Measurements from ENCODE around the gene SURF2. TPM values are rescaled to one million over a fixed set of nuclear protein-coding genes. Genes with fewer than 3 reads are reported as not detected.

SURF2 gene
- total RNA-seq, 1 donor from 2014 or later, result 17.3 TPM

DNA sequence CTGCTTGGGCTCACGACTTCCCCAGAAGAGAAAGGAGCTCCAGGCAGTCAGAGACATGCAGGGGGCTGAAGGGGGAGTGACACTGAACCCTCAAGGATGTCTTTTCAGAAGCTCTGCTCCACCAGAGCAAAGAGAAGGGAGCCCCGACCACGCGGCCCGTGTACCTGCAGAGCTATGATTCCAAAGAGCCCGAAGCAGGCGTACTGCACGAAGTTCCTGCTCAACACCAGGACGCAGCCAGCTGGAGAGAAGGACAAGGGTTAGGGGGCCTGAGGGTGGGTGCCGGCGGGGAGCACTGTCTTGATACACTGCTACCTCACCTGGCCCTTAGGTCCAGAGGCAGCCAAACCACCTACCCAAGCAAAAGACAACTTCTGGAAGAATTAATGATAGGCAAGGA lies 10.1 kb downstream of the SURF2 start:
- DNase-seq (no peak), ATAC-seq (ENCODE audit: low read depth) (no peak)
- POLR2A ChIA-PET, result interaction anchor here (1.0 to 1.2 kb wide), 2 partner anchors 8 to 18 kb away, joined by 6 read pairs; partner anchors contain the start of genes MED22 and RPL7A
- CTCF ChIA-PET, result interaction anchor here (1.2 kb wide), 1 partner anchor 13 kb away, joined by 3 read pairs; no protein-coding TSS in a partner anchor
- TF ChIP-seq, protein P1, sequence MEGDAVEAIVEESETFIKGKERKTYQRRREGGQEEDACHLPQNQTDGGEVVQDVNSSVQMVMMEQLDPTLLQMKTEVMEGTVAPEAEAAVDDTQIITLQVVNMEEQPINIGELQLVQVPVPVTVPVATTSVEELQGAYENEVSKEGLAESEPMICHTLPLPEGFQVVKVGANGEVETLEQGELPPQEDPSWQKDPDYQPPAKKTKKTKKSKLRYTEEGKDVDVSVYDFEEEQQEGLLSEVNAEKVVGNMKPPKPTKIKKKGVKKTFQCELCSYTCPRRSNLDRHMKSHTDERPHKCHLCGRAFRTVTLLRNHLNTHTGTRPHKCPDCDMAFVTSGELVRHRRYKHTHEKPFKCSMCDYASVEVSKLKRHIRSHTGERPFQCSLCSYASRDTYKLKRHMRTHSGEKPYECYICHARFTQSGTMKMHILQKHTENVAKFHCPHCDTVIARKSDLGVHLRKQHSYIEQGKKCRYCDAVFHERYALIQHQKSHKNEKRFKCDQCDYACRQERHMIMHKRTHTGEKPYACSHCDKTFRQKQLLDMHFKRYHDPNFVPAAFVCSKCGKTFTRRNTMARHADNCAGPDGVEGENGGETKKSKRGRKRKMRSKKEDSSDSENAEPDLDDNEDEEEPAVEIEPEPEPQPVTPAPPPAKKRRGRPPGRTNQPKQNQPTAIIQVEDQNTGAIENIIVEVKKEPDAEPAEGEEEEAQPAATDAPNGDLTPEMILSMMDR (IDR thresholded peaks at IDR 0.05), result no peak
- no peak overlapping the region for H3K27ac Mint-ChIP-seq
- no peaks in the 10 kb centered on the region for H3K27me3 Mint-ChIP-seq
- intact Hi-C loops (cut with micrococcal nuclease), result no loop called here
- peaks cover 80% of the 10 kb centered on the region for H3K36me3 Mint-ChIP-seq (ENCODE audit: low read depth)
- no peaks in the 10 kb centered on the region for H3K9me3 Mint-ChIP-seq
- peaks cover 33% of the 10 kb centered on the region for H3K4me1 Mint-ChIP-seq
- no peak overlapping the region for H3K4me3 Mint-ChIP-seq

DNA sequence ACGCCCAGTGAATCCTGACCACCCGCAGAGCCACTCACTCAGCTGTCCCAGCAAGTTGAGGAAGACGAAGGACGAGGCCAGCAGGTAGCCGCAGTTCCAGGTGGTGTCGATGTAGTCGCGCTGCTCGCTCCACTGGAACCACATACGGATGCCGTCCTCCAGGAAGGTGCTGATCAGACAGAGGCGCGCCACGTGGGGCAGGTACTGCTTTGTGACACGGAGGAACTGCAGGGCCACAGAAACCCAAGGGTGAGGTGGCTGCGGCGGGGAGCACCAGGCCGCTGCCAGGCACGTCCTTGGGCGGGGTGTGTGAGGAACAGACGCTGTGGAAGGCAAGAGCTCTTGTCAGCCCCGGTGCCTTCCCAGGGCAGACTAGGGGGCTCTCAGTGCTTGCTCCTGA lies 10.9 kb downstream of the SURF2 start:
- H3K36me3 Mint-ChIP-seq (ENCODE audit: low read depth), result peaks cover 75% of the 10 kb centered on the region
- no peak overlapping the region for H3K27ac Mint-ChIP-seq
- TF ChIP-seq, protein P1 (IDR thresholded peaks at IDR 0.05), result no peak
- ATAC-seq (ENCODE audit: low read depth) (no peak), DNase-seq (no peak)
- peaks cover 40% of the 10 kb centered on the region for H3K4me1 Mint-ChIP-seq
- ChIA-PET POLR2A (interaction anchor here (1.2 kb wide), 1 partner anchor 19 kb away, joined by 6 read pairs; the partner anchor contains the start of genes MED22 and RPL7A), CTCF (no interaction called here)
- H3K4me3 Mint-ChIP-seq, result no peak overlapping the region
- H3K9me3 Mint-ChIP-seq, result no peaks in the 10 kb centered on the region
- intact Hi-C loops (cut with micrococcal nuclease), result no loop called here
- H3K27me3 Mint-ChIP-seq, result no peaks in the 10 kb centered on the region

DNA sequence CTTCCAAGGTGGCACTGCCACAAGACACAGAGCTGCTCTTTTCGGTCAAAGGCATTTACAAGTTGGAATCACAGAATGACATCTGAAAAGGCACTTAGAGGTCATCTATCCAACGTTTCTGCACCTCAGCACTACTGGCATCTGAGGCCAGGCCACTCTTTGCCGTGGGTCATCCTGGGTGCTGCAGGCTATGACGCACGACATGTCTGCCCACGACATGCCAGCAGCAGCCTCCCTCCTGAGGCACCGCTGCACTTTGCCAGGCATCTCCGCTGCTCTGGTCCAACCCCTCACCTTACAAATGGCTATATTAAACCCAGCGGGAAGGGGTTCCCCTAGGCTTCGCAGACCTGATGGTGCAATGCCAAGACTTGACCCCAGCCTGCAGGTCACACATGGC lies 11.4 kb downstream of the SURF2 start:
- no peak overlapping the region for H3K4me3 Mint-ChIP-seq
- no peak overlapping the region for H3K27ac Mint-ChIP-seq
- ChIA-PET POLR2A (no interaction called here), CTCF (no interaction called here)
- TF ChIP-seq, protein P1 (IDR thresholded peaks at IDR 0.05), result no peak
- ATAC-seq (ENCODE audit: low read depth), result no peak
- DNase-seq, result no peak
- intact Hi-C loops (cut with micrococcal nuclease), result no loop called here
- H3K9me3 Mint-ChIP-seq, result no peaks in the 10 kb centered on the region
- H3K27me3 Mint-ChIP-seq, result no peaks in the 10 kb centered on the region
- peaks cover 46% of the 10 kb centered on the region for H3K4me1 Mint-ChIP-seq
- H3K36me3 Mint-ChIP-seq (ENCODE audit: low read depth), result peaks cover 75% of the 10 kb centered on the region

- intact Hi-C loops (cut with micrococcal nuclease), result no loop called here
- ChIA-PET CTCF (no interaction called here), POLR2A (no interaction called here)
- Mint-ChIP-seq H3K4me3 (no peak overlapping the region), H3K27ac (no peak overlapping the region), H3K9me3 (no peaks in the 10 kb centered on the region), H3K36me3 (ENCODE audit: low read depth) (peaks cover 73% of the 10 kb centered on the region), H3K27me3 (no peaks in the 10 kb centered on the region), H3K4me1 (peaks cover 49% of the 10 kb centered on the region)
- no peak for DNase-seq
- ATAC-seq (ENCODE audit: low read depth), result no peak
- TF ChIP-seq, protein P1 (IDR thresholded peaks at IDR 0.05), result no peak
These were observed 12.0 kb downstream of the SURF2 start for GRCh38 chr9:133368249-133368881.

DNA sequence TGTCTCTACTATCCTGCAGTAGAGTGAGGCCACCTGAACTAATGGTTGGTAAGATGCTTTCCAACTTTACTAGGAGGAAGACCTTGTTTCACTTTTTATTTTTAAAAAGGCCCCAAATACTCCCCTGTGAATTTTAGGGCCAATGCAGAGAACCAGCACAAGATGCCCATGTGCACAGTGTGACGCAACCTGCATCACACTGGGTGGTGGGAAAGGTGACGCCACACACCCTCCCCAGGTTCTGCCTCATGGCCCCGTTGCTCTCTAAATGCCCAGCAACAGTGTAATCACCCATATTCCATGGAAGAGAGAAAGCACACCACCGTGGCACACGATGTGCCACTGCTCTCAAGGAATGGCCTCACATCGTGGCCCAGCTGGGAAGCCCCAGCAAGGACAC lies 13.1 kb downstream of the SURF2 start:
- no peaks in the 10 kb centered on the region for H3K27me3 Mint-ChIP-seq
- CTCF ChIA-PET, result no interaction called here
- TF ChIP-seq, protein P1 (IDR thresholded peaks at IDR 0.05), result no peak

More for the DNA sequence above, 13.1 kb downstream of the SURF2 start:
- Mint-ChIP-seq H3K27ac (no peak overlapping the region), H3K36me3 (ENCODE audit: low read depth) (peaks cover 63% of the 10 kb centered on the region), H3K4me3 (no peak overlapping the region), H3K9me3 (no peaks in the 10 kb centered on the region), H3K4me1 (peaks cover 57% of the 10 kb centered on the region)
- no peak for ATAC-seq (ENCODE audit: low read depth)
- intact Hi-C loops (cut with micrococcal nuclease), result no loop called here
- DNase-seq, result no peak
- POLR2A ChIA-PET, result no interaction called here
